DND-41 (cell line): ENCODE measurements around the gene PTOV1.

Source experiments
- ATAC-seq: fragments of 200-7000 bp; cut with Tn5 transposase; 3 replicates; pipeline ENCODE4 v1.9.1; 2021; ENCODE audit warnings: low read depth; ENCODE audit not compliant: insufficient read depth
- DNase-seq: peaks from one replicate; pipeline ENCODE4 v3.0.0-alpha.2; 2020
- H2AFZ ChIP-seq: 2 replicates; pipeline ENCODE4 v1.6.0; 2012; ENCODE audit warnings: low read depth, low read length
- H3K27ac ChIP-seq: 2 replicates; pipeline ENCODE4 v1.5.1; 2012; ENCODE audit warnings: low read length, inconsistent platforms
- H3K27me3 ChIP-seq: fragments of 200-600 bp; sonication (generic); 2 replicates; pipeline ENCODE4 v1.6.0; 2012; ENCODE audit warnings: low read length, mild to moderate bottlenecking, inconsistent platforms; ENCODE audit not compliant: insufficient read depth, poor library complexity
- H3K36me3 ChIP-seq: 2 replicates; pipeline ENCODE4 v1.5.1; 2012; ENCODE audit warnings: low read length, inconsistent platforms; ENCODE audit not compliant: insufficient read depth
- H3K4me1 ChIP-seq: 2 replicates; pipeline ENCODE4 v1.5.1; 2012; ENCODE audit warnings: mild to moderate bottlenecking, low read length; ENCODE audit not compliant: insufficient read depth
- H3K4me2 ChIP-seq: 2 replicates; pipeline ENCODE4 v1.6.0; 2012; ENCODE audit warnings: mild to moderate bottlenecking, moderate library complexity, low read length, inconsistent platforms; ENCODE audit not compliant: insufficient read depth
- H3K4me3 ChIP-seq, 2 experiments: fragments of 200-600 bp in 1 of 2; shearing (Covaris generic) in 1 of 2; 2 replicates each; pipeline ENCODE4 v1.5.1; 2012 to 2016; ENCODE audit warnings: inconsistent platforms in 2 of 2, low read length in 2 of 2, mild to moderate bottlenecking in 2 of 2, low read depth in 1 of 2, moderate library complexity in 1 of 2
- H3K79me2 ChIP-seq: 2 replicates; pipeline ENCODE4 v1.6.0; 2012; ENCODE audit warnings: low read length, inconsistent platforms; ENCODE audit not compliant: insufficient read depth
- H3K9ac ChIP-seq: 2 replicates; pipeline ENCODE4 v1.6.0; 2012; ENCODE audit warnings: low read depth, mild to moderate bottlenecking, inconsistent platforms, low read length, moderate library complexity
- H3K9me3 ChIP-seq: 2 replicates; pipeline ENCODE4 v1.5.1; 2012; ENCODE audit warnings: low read length, moderate library complexity, mild to moderate bottlenecking, inconsistent platforms; ENCODE audit not compliant: insufficient read depth, severe bottlenecking
- H4K20me1 ChIP-seq: 2 replicates; pipeline ENCODE4 v1.6.0; 2012; ENCODE audit warnings: low read length; ENCODE audit not compliant: insufficient read depth
- CTCF ChIP-seq: IDR thresholded peaks from 2 replicates; pipeline ENCODE4 v1.5.1; 2012; ENCODE audit warnings: borderline replicate concordance, low read length, moderate library complexity, mild to moderate bottlenecking; ENCODE audit not compliant: poor library complexity, severe bottlenecking; ENCODE audit errors: extremely low read depth
- EZH2 ChIP-seq: IDR thresholded peaks from 3 replicates; pipeline ENCODE4 v1.6.1; 2012; ENCODE audit warnings: borderline replicate concordance, low read depth, mild to moderate bottlenecking, moderate library complexity, low read length, inconsistent platforms; ENCODE audit not compliant: severe bottlenecking

The PTOV1 gene

GRCh38 chr19:49824662-49825061 lies 26.3 kb upstream of the PTOV1 start:
- H3K36me3 ChIP-seq, result peaks cover 53% of the 10 kb centered on the region
- H3K4me3 ChIP-seq, result no peak overlapping the region
- H4K20me1 ChIP-seq, result peaks cover 24% of the 10 kb centered on the region; the same call in 1 of the 2 replicates
- no peaks in the 10 kb centered on the region for H3K9me3 ChIP-seq
- TF ChIP-seq CTCF, result no peak
- no peak for TF ChIP-seq EZH2
- peaks cover 66% of the 10 kb centered on the region for H3K79me2 ChIP-seq
- ATAC-seq (no peak), DNase-seq (no peak)
- H3K9ac ChIP-seq, result no peak overlapping the region
- no peak overlapping the region for H2AFZ ChIP-seq
- H3K27me3 ChIP-seq, result no peaks in the 10 kb centered on the region
- peaks cover 2% of the 10 kb centered on the region; the same call in 1 of the 2 replicates for H3K4me1 ChIP-seq
- H3K27ac ChIP-seq, result no peak overlapping the region
- H3K4me2 ChIP-seq, result no peak overlapping the region

- no peak overlapping the region for H3K27ac ChIP-seq
- no peaks in the 10 kb centered on the region for H3K9me3 ChIP-seq
- TF ChIP-seq CTCF, result no peak
- no peak for TF ChIP-seq EZH2
- H4K20me1 ChIP-seq, result peaks cover 29% of the 10 kb centered on the region
- no peak overlapping the region for H3K4me3 ChIP-seq
- H3K4me1 ChIP-seq, result no peaks in the 10 kb centered on the region
- H3K79me2 ChIP-seq, result peaks cover 47% of the 10 kb centered on the region
- no peak overlapping the region for H3K4me2 ChIP-seq
- ATAC-seq (no peak), DNase-seq (no peak)
- H3K9ac ChIP-seq, result no peak overlapping the region
- peaks cover 63% of the 10 kb centered on the region for H3K36me3 ChIP-seq
- no peaks in the 10 kb centered on the region for H3K27me3 ChIP-seq
- H2AFZ ChIP-seq, result no peak overlapping the region
Measured at GRCh38 chr19:49827034-49827433, 23.9 kb upstream of the PTOV1 start.

- no peaks in the 10 kb centered on the region for H3K9me3 ChIP-seq
- ATAC-seq (no peak), DNase-seq (no peak)
- no peaks in the 10 kb centered on the region for H3K27me3 ChIP-seq
- peaks cover 3% of the 10 kb centered on the region; the same call in 1 of the 2 replicates for H3K4me1 ChIP-seq
- peaks cover 70% of the 10 kb centered on the region for H3K36me3 ChIP-seq
- peaks cover 22% of the 10 kb centered on the region for H4K20me1 ChIP-seq
- no peak overlapping the region for H3K27ac ChIP-seq
- H2AFZ ChIP-seq, result no peak overlapping the region
- TF ChIP-seq EZH2 (no peak), CTCF (no peak)
- no peak overlapping the region for H3K4me3 ChIP-seq
- H3K9ac ChIP-seq, result no peak overlapping the region
- H3K4me2 ChIP-seq, result no peak overlapping the region
- peaks cover 29% of the 10 kb centered on the region for H3K79me2 ChIP-seq
Measured at GRCh38 chr19:49829200-49829599, 21.8 kb upstream of the PTOV1 start.

- H4K20me1 ChIP-seq, result peaks cover 20% of the 10 kb centered on the region
- no peak overlapping the region for H3K9ac ChIP-seq
- ATAC-seq (no peak), DNase-seq (no peak)
- H3K36me3 ChIP-seq, result peaks cover 75% of the 10 kb centered on the region
- no peaks in the 10 kb centered on the region for H3K27me3 ChIP-seq
- H3K9me3 ChIP-seq, result no peaks in the 10 kb centered on the region
- no peak overlapping the region for H2AFZ ChIP-seq
- H3K4me3 ChIP-seq, result no peak overlapping the region
- peaks cover 3% of the 10 kb centered on the region; the same call in 1 of the 2 replicates for H3K4me1 ChIP-seq
- H3K79me2 ChIP-seq, result peaks cover 26% of the 10 kb centered on the region
- TF ChIP-seq EZH2, result no peak
- no peak for TF ChIP-seq CTCF
- H3K27ac ChIP-seq, result no peak overlapping the region
- H3K4me2 ChIP-seq, result no peak overlapping the region
Measured at GRCh38 chr19:49829721-49830120, 21.2 kb upstream of the PTOV1 start.
